Activated CD8-positive, alpha-beta T cell treated with anti-CD3 and anti-CD28 coated beads for 36 hours (primary cell): ENCODE results near the gene TACC3. TPM values are rescaled to one million over a fixed set of nuclear protein-coding genes. Genes with fewer than 3 reads are reported as not detected.

Source experiments
- ATAC-seq: fragments of 200-7000 bp; cut with Tn5 transposase; one replicate; pipeline ENCODE4 v1.10.0; 2021; ENCODE audit warnings: mild to moderate bottlenecking, moderate library complexity
- CTCF ChIA-PET: fragments of 350-600 bp; sonication (Branson Sonifier 250); formaldehyde crosslinking; loops from one replicate; lab custom pipeline; 2021; ENCODE audit warnings: antibody characterized with exemption; lab: Charles Lee
- POLR2A ChIA-PET: fragments of 350-600 bp; sonication (Branson Sonifier 250); formaldehyde crosslinking; loops from one replicate; lab custom pipeline; 2021; ENCODE audit warnings: antibody characterized with exemption; lab: Charles Lee
- DNase-seq: peaks from one replicate; pipeline ENCODE4 v3.0.0-alpha.2; 2020
- H3K27ac Mint-ChIP-seq: one replicate; pipeline ENCODE4 v1.8.0; 2021; ENCODE audit warnings: mild to moderate bottlenecking, mixed read lengths
- H3K27me3 Mint-ChIP-seq: one replicate; pipeline ENCODE4 v1.8.0; 2021; ENCODE audit warnings: mixed read lengths
- H3K36me3 Mint-ChIP-seq: one replicate; pipeline ENCODE4 v1.8.0; 2021; ENCODE audit warnings: low read depth, mixed read lengths
- H3K4me1 Mint-ChIP-seq: one replicate; pipeline ENCODE4 v1.8.0; 2021; ENCODE audit warnings: low read depth, mixed read lengths
- H3K4me3 Mint-ChIP-seq: one replicate; pipeline ENCODE4 v1.8.0; 2021; ENCODE audit warnings: mild to moderate bottlenecking, moderate library complexity, mixed read lengths
- H3K9me3 Mint-ChIP-seq: one replicate; pipeline ENCODE4 v1.8.0; 2021; ENCODE audit warnings: mixed read lengths
- CTCF ChIP-seq: fragments of 200-600 bp; IDR thresholded peaks from one replicate; pipeline ENCODE4 v1.8.0; 2022; ENCODE audit warnings: antibody characterized with exemption, mild to moderate bottlenecking
- intact Hi-C: fragments of 100-400 bp; cut with micrococcal nuclease; formaldehyde crosslinking; loops from one replicate; pipeline ENCODE4 v1.10.0; 2022
- total RNA-seq, 2 experiments: library from RNA; stranded (reverse); gene quantifications; one replicate each; pipeline ENCODE4 v1.2.3, GENCODE V29; 2021

The TACC3 gene
- total RNA-seq, 2 experiments from 2014 or later: 190 to 200 TPM

- ATAC-seq (no peak), DNase-seq (no peak)
- CTCF ChIA-PET: interaction anchor here (1.4 to 3.0 kb wide), 4 partner anchors 8 to 70 kb away, joined by 3 to 13 read pairs (median 6); no protein-coding TSS in a partner anchor
- Mint-ChIP-seq H3K4me3 (no peak overlapping the region), H3K27ac (no peak overlapping the region), H3K27me3 (no peaks in the 10 kb centered on the region), H3K9me3 (peaks cover 9% of the 10 kb centered on the region), H3K4me1 (no peaks in the 10 kb centered on the region), H3K36me3 (peaks cover 67% of the 10 kb centered on the region)
- no peak for TF ChIP-seq CTCF
- POLR2A ChIA-PET: interaction anchor here (0.6 to 2.1 kb wide), 8 partner anchors 9 to 68 kb away, joined by 3 to 9 read pairs (median 3); partner anchors contain the start of gene FGFR3
- intact Hi-C loops: no loop called here
Observed at GRCh38 chr4:1740021-1740545, 18.8 kb downstream of the TACC3 start.

- intact Hi-C loops: no loop called here
- Mint-ChIP-seq H3K9me3 (peaks cover 9% of the 10 kb centered on the region), H3K4me3 (no peak overlapping the region), H3K36me3 (peaks cover 57% of the 10 kb centered on the region), H3K27me3 (no peaks in the 10 kb centered on the region), H3K4me1 (no peaks in the 10 kb centered on the region), H3K27ac (no peak overlapping the region)
- DNase-seq: no peak
- CTCF ChIA-PET: interaction anchor here (1.4 to 3.0 kb wide), 2 partner anchors 48 to 69 kb away, joined by 3 to 13 read pairs; no protein-coding TSS in a partner anchor
- no peak for ATAC-seq
- POLR2A ChIA-PET: interaction anchor here (1.3 to 2.1 kb wide), 3 partner anchors 10 to 70 kb away, joined by 3 to 6 read pairs (median 4); no protein-coding TSS in a partner anchor
- no peak for TF ChIP-seq CTCF
Observed at GRCh38 chr4:1741208-1741607, 19.9 kb downstream of the TACC3 start.

GRCh38 chr4:1743551-1743950 is 22.2 kb downstream of the TACC3 start:
- peaks cover 34% of the 10 kb centered on the region for H3K36me3 Mint-ChIP-seq
- ChIA-PET POLR2A (interaction anchor here (0.9 to 2.3 kb wide), 5 partner anchors 9 to 67 kb away, joined by 3 to 9 read pairs (median 3); no protein-coding TSS in a partner anchor), CTCF (interaction anchor here (0.6 to 7.6 kb wide), 2 partner anchors 60 to 65 kb away, joined by 4 to 139 read pairs; no protein-coding TSS in a partner anchor)
- ATAC-seq: no peak
- TF ChIP-seq CTCF: no peak
- intact Hi-C loops: no loop called here
- H3K4me1 Mint-ChIP-seq: no peaks in the 10 kb centered on the region
- no peaks in the 10 kb centered on the region for H3K27me3 Mint-ChIP-seq
- no peak overlapping the region for H3K4me3 Mint-ChIP-seq
- H3K9me3 Mint-ChIP-seq: peaks cover 2% of the 10 kb centered on the region
- H3K27ac Mint-ChIP-seq: no peak overlapping the region
- DNase-seq: no peak

- ChIA-PET POLR2A (interaction anchor here (0.9 to 2.3 kb wide), 7 partner anchors 9 to 66 kb away, joined by 3 to 9 read pairs (median 4); no protein-coding TSS in a partner anchor), CTCF (interaction anchor here (0.6 to 7.6 kb wide), 5 partner anchors 21 to 166 kb away, joined by 3 to 139 read pairs (median 4); no protein-coding TSS in a partner anchor)
- ATAC-seq (no peak), DNase-seq (no peak)
- Mint-ChIP-seq H3K27me3 (no peaks in the 10 kb centered on the region), H3K9me3 (no peaks in the 10 kb centered on the region), H3K4me3 (no peak overlapping the region), H3K27ac (no peak overlapping the region), H3K4me1 (no peaks in the 10 kb centered on the region), H3K36me3 (peaks cover 30% of the 10 kb centered on the region)
- no peak for TF ChIP-seq CTCF
- intact Hi-C loops: no loop called here
Observed at GRCh38 chr4:1743975-1744374, 22.7 kb downstream of the TACC3 start.

GRCh38 chr4:1744552-1744951 is 23.2 kb downstream of the TACC3 start:
- peaks cover 27% of the 10 kb centered on the region for H3K36me3 Mint-ChIP-seq
- intact Hi-C loops: no loop called here
- CTCF ChIA-PET: interaction anchor here (1.1 to 7.6 kb wide), 9 partner anchors 10 to 166 kb away, joined by 3 to 139 read pairs (median 5); no protein-coding TSS in a partner anchor
- no peak for DNase-seq
- POLR2A ChIA-PET: interaction anchor here (0.6 to 2.3 kb wide), 6 partner anchors 10 to 66 kb away, joined by 3 to 9 read pairs (median 4); no protein-coding TSS in a partner anchor
- ATAC-seq: no peak
- no peak overlapping the region for H3K4me3 Mint-ChIP-seq
- H3K9me3 Mint-ChIP-seq: no peaks in the 10 kb centered on the region
- no peak for TF ChIP-seq CTCF
- no peaks in the 10 kb centered on the region for H3K4me1 Mint-ChIP-seq
- no peaks in the 10 kb centered on the region for H3K27me3 Mint-ChIP-seq
- H3K27ac Mint-ChIP-seq: no peak overlapping the region
